ENCODE results near the gene LMAN2L.

Gene LMAN2L

DNA sequence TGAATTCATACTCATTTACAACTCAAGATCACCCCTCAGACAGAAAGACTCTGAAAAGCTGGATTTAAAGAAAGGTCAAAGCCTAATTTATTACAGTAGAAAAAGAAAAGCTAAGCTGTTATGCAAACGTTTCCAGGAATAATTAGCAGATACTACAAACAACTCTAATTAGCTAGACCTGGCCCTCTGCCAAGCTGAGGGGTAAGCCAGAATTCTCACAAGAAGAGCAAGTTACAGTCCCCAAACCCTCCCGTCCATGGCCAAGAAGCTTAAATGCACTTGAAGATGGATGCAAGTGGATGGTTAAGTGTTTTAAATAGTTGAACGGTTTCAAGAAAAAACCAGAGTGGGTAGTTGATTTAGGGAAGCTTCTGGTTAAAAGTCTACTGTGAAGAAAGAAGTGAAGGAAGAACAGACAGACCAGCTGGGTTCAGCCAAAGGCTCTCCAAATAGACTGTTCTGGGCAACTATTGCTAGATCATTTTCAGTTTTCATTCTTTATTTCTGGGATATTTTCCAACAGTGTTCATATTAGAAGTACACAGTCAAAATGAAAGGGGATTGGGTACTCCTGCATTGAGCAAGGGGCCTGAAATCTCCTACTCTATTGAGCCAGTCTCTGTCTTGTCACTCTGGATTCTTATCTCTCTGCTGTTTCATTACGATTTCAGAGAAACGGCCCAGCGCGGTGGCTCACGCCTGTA, 4.8 kb downstream of the LMAN2L start:
- Histone ChIP-seq H3K36me3 (ENCODE audit: control insufficient read depth in 2 of 2, insufficient read depth in 2 of 2, low read length in 2 of 2) (peaks cover 25 to 32% of the 10 kb centered on the region in 2 donors), H3K4me1 (ENCODE audit: control insufficient read depth, insufficient read depth, low read length) (peaks cover 7% of the 10 kb centered on the region), H3K9ac (ENCODE audit: low read length in 2 of 2) (no peak overlapping the region)

DNA sequence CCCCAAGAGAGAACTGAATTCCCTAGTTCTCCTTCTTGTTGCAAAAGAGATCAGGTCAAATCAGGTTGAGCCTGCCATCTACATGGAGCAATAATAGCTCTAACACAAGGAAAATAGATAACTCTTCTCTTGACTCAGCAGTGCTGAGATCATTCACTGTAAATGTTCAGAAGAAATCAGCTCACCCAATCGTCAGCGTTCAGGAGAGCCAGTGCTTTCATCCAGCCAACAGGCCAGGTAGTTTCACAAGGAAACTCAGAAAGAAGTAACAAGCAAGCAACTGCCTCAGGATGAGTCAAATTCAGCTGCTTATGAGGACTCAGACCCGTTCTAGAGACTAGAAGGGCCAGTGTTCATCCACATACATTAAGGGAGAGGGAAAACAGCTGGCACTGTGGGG, 5.9 kb downstream of the LMAN2L start:
- Histone ChIP-seq H3K4me3 (ENCODE audit: low read length in 2 of 2) (no peak overlapping the region), H3K9ac (ENCODE audit: low read length in 2 of 2) (no peak overlapping the region), H3K27ac (ENCODE audit: low read length) (no peak overlapping the region), H3K36me3 (ENCODE audit: control insufficient read depth in 2 of 2, insufficient read depth in 2 of 2, low read length in 2 of 2) (peaks cover 28 to 33% of the 10 kb centered on the region in 2 donors), H3K27me3 (ENCODE audit: control insufficient read depth in 1 of 2, insufficient read depth in 2 of 2, low read length in 2 of 2) (no peaks in the 10 kb centered on the region), H3K9me3 (ENCODE audit: control insufficient read depth in 2 of 2, low read length in 2 of 2) (no peaks in the 10 kb centered on the region), H3K4me1 (ENCODE audit: control insufficient read depth, insufficient read depth, low read length) (peaks cover under 1% of the 10 kb centered on the region)

More for the DNA sequence above, 4.8 kb downstream of the LMAN2L start:
- no peak overlapping the region for H3K27ac ChIP-seq (ENCODE audit: low read length)
- H3K27me3 ChIP-seq (ENCODE audit: control insufficient read depth in 1 of 2, insufficient read depth in 2 of 2, low read length in 2 of 2) = no peaks in the 10 kb centered on the region
- no peak overlapping the region for H3K4me3 ChIP-seq (ENCODE audit: low read length in 2 of 2)
- no peaks in the 10 kb centered on the region for H3K9me3 ChIP-seq (ENCODE audit: control insufficient read depth in 2 of 2, low read length in 2 of 2)

DNA sequence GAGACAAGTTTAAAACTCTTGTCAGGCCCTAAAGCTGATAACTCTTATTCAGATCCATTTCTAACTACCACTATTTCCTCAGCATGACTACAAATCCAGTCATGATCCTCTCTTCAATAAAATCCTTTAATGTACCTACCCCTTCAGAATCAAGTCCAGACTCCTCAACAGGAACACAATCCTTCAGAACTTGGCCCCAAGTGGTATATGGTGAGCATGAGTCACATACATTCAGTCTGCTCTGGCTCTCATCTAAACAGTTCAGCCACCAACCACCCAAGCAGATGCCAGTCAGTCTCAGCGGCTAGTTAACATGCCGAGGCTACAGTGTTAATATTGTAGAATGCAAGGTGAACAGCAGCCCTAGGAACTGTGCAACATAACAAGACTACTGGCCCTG, 9.7 kb downstream of the LMAN2L start:
- Histone ChIP-seq H3K36me3 (ENCODE audit: control insufficient read depth in 2 of 2, insufficient read depth in 2 of 2, low read length in 2 of 2) (peaks cover 34 to 40% of the 10 kb centered on the region in 2 donors), H3K4me3 (ENCODE audit: low read length in 2 of 2) (no peak overlapping the region), H3K9ac (ENCODE audit: low read length in 2 of 2) (no peak overlapping the region), H3K27me3 (ENCODE audit: control insufficient read depth in 1 of 2, insufficient read depth in 2 of 2, low read length in 2 of 2) (no peaks in the 10 kb centered on the region), H3K27ac (ENCODE audit: low read length) (no peak overlapping the region), H3K4me1 (ENCODE audit: control insufficient read depth, insufficient read depth, low read length) (no peaks in the 10 kb centered on the region), H3K9me3 (ENCODE audit: control insufficient read depth in 2 of 2, low read length in 2 of 2) (no peaks in the 10 kb centered on the region)

DNA sequence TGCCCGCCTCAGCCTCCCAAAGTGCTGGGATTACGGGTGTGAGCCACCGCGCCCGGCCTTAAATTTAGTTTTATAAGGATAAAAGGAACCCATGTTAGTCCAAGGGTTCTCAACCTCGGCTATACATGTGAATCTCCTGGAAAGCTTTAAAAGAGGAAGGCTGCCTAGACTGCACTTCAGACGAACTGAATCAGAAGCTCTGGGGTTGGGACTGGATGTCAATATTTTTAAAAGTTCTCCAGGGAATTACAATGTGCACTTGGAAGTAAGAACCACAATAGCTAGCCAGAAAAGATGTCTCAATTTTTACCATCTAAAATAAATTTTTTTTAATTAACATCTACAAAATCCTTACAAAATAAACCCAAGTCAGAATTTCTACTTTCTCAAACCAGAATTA, 10.1 kb downstream of the LMAN2L start:
- H3K4me3 ChIP-seq (ENCODE audit: low read length in 2 of 2) = no peak overlapping the region
- no peaks in the 10 kb centered on the region for H3K27me3 ChIP-seq (ENCODE audit: control insufficient read depth in 1 of 2, insufficient read depth in 2 of 2, low read length in 2 of 2)
- H3K9ac ChIP-seq (ENCODE audit: low read length in 2 of 2) = no peak overlapping the region
- H3K27ac ChIP-seq (ENCODE audit: low read length) = no peak overlapping the region
- no peaks in the 10 kb centered on the region for H3K9me3 ChIP-seq (ENCODE audit: control insufficient read depth in 2 of 2, low read length in 2 of 2)
- H3K4me1 ChIP-seq (ENCODE audit: control insufficient read depth, insufficient read depth, low read length) = no peaks in the 10 kb centered on the region
- peaks cover 34 to 40% of the 10 kb centered on the region in 2 donors for H3K36me3 ChIP-seq (ENCODE audit: control insufficient read depth in 2 of 2, insufficient read depth in 2 of 2, low read length in 2 of 2)

DNA sequence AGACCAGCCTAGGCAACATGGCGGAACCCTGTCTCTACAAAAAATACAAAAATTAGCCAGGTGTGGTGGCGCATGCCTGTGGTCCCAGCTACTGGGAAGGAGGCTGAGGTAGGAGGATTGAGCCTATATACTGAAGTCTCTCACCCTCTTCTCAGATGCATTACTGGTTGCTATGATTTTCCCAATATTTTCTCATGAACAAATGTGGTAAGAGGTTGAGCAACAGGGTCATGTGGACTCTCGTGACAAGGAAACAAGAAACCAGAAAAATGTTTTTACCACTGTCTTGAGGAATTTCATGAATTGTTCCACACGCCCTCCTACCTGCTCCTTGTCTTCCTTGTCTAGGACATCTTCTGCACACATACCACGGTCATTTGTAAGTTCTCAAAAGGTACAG, 12.4 kb downstream of the LMAN2L start:
- no peaks in the 10 kb centered on the region for H3K27me3 ChIP-seq (ENCODE audit: control insufficient read depth in 1 of 2, insufficient read depth in 2 of 2, low read length in 2 of 2)
- H3K36me3 ChIP-seq (ENCODE audit: control insufficient read depth in 2 of 2, insufficient read depth in 2 of 2, low read length in 2 of 2) = peaks cover 23 to 30% of the 10 kb centered on the region in 2 donors
- no peak overlapping the region for H3K27ac ChIP-seq (ENCODE audit: low read length)
- no peak overlapping the region for H3K9ac ChIP-seq (ENCODE audit: low read length in 2 of 2)
- no peak overlapping the region for H3K4me3 ChIP-seq (ENCODE audit: low read length in 2 of 2)
- H3K9me3 ChIP-seq (ENCODE audit: control insufficient read depth in 2 of 2, low read length in 2 of 2) = no peaks in the 10 kb centered on the region
- no peaks in the 10 kb centered on the region for H3K4me1 ChIP-seq (ENCODE audit: control insufficient read depth, insufficient read depth, low read length)

DNA sequence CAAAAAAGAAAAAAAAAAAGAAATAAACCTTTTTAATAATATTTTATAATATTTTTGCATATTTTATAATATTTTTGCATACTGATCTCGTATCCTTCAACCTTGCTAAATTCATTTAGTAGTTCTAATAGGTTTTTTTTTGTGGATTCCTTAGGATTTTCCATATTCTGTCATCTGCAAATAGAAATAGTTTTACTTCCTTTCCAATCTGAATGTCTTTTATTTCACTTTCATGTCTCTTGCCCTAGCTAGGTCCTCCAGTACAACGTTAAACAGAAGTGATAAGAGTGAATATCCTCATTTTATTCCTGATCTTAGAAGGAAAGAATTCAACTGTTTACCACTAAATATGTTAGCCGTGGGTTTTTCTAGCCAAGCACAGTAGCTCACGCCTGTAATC, 13.7 kb downstream of the LMAN2L start:
- no peaks in the 10 kb centered on the region for H3K9me3 ChIP-seq (ENCODE audit: control insufficient read depth in 2 of 2, low read length in 2 of 2)
- H3K9ac ChIP-seq (ENCODE audit: low read length in 2 of 2) = no peak overlapping the region
- H3K36me3 ChIP-seq (ENCODE audit: control insufficient read depth in 2 of 2, insufficient read depth in 2 of 2, low read length in 2 of 2) = peaks cover 20 to 28% of the 10 kb centered on the region in 2 donors
- no peak overlapping the region for H3K4me3 ChIP-seq (ENCODE audit: low read length in 2 of 2)
- no peaks in the 10 kb centered on the region for H3K27me3 ChIP-seq (ENCODE audit: control insufficient read depth in 1 of 2, insufficient read depth in 2 of 2, low read length in 2 of 2)
- H3K27ac ChIP-seq (ENCODE audit: low read length) = no peak overlapping the region
- no peaks in the 10 kb centered on the region for H3K4me1 ChIP-seq (ENCODE audit: control insufficient read depth, insufficient read depth, low read length)

DNA sequence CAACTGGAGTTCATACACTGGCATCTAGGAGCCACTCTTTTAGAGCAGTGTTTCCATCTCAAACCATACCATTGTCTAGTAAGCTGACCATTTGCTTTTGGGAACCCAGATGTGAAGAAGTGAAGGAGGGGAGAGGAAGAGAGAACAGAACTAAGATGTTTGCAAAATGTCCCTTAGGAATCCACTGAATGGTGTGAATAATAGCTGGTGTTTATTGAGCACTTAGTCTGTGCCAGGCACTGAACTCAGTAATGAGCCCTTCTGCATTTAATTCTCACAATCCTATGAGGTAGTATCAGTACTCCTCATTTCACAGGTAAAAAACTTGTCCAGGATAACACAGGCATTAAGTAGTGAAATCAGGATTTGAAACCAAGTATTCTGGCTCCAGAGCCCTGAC, 23.5 kb downstream of the LMAN2L start:
- H3K36me3 ChIP-seq (ENCODE audit: control insufficient read depth in 2 of 2, insufficient read depth in 2 of 2, low read length in 2 of 2) = peaks cover 12 to 14% of the 10 kb centered on the region in 2 donors
- H3K27me3 ChIP-seq (ENCODE audit: control insufficient read depth in 1 of 2, insufficient read depth in 2 of 2, low read length in 2 of 2) = no peaks in the 10 kb centered on the region
- H3K9me3 ChIP-seq (ENCODE audit: control insufficient read depth in 2 of 2, low read length in 2 of 2) = no peaks in the 10 kb centered on the region
- no peak overlapping the region for H3K27ac ChIP-seq (ENCODE audit: low read length)
- no peak overlapping the region for H3K4me3 ChIP-seq (ENCODE audit: low read length in 2 of 2)
- H3K9ac ChIP-seq (ENCODE audit: low read length in 2 of 2) = no peak overlapping the region
- H3K4me1 ChIP-seq (ENCODE audit: control insufficient read depth, insufficient read depth, low read length) = no peaks in the 10 kb centered on the region

DNA sequence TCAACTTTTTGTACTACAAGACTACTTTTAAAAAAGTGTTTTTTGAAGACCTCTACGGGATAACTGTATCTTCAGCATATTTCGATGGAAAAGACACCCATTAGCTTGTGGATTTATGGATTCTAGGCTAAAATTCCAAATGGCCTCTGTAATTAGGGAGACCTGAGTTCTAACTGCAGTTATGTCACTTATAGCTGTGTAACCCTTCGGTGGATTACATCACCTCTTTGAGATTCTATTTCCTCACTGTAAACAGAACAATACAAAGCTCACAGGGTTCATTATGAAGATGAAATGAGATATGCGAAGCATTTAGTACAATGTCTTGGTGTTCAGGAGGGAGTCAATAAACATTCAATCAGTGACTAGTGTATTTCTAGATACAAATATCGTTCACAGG, 24.2 kb downstream of the LMAN2L start:
- Histone ChIP-seq H3K4me3 (ENCODE audit: low read length in 2 of 2) (no peak overlapping the region), H3K9me3 (ENCODE audit: control insufficient read depth in 2 of 2, low read length in 2 of 2) (no peaks in the 10 kb centered on the region), H3K27ac (ENCODE audit: low read length) (no peak overlapping the region), H3K4me1 (ENCODE audit: control insufficient read depth, insufficient read depth, low read length) (no peaks in the 10 kb centered on the region), H3K9ac (ENCODE audit: low read length in 2 of 2) (no peak overlapping the region), H3K36me3 (ENCODE audit: control insufficient read depth in 2 of 2, insufficient read depth in 2 of 2, low read length in 2 of 2) (peaks cover 19 to 21% of the 10 kb centered on the region in 2 donors), H3K27me3 (ENCODE audit: control insufficient read depth in 1 of 2, insufficient read depth in 2 of 2, low read length in 2 of 2) (no peaks in the 10 kb centered on the region)

DNA sequence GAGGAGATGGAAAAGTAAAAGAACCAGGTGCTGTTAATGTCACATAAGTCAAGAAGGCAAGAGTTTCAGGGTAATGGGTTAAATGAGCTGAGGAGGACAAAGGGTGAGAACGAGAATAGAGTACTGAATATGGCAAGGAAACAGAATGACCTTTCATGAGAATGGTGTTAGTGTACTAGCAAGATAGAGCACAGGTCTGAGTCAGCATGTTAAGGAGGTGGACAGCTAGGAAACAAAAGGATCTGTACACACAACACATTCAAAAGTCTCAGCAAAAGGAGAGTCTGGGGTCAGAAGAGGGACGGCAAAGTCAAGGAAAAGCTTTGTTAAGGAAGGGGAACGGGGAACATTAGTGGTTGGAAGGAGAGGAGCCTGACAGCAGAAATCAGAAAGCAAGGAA, 28.9 kb downstream of the LMAN2L start:
- no peaks in the 10 kb centered on the region for H3K27me3 ChIP-seq (ENCODE audit: control insufficient read depth in 1 of 2, insufficient read depth in 2 of 2, low read length in 2 of 2)
- H3K4me3 ChIP-seq (ENCODE audit: low read length in 2 of 2) = no peak overlapping the region
- no peaks in the 10 kb centered on the region for H3K9me3 ChIP-seq (ENCODE audit: control insufficient read depth in 2 of 2, low read length in 2 of 2)
- peaks cover 51 to 55% of the 10 kb centered on the region in 2 donors for H3K36me3 ChIP-seq (ENCODE audit: control insufficient read depth in 2 of 2, insufficient read depth in 2 of 2, low read length in 2 of 2)
- H3K9ac ChIP-seq (ENCODE audit: low read length in 2 of 2) = no peak overlapping the region
- no peak overlapping the region for H3K27ac ChIP-seq (ENCODE audit: low read length)
- peaks cover 3% of the 10 kb centered on the region for H3K4me1 ChIP-seq (ENCODE audit: control insufficient read depth, insufficient read depth, low read length)

DNA sequence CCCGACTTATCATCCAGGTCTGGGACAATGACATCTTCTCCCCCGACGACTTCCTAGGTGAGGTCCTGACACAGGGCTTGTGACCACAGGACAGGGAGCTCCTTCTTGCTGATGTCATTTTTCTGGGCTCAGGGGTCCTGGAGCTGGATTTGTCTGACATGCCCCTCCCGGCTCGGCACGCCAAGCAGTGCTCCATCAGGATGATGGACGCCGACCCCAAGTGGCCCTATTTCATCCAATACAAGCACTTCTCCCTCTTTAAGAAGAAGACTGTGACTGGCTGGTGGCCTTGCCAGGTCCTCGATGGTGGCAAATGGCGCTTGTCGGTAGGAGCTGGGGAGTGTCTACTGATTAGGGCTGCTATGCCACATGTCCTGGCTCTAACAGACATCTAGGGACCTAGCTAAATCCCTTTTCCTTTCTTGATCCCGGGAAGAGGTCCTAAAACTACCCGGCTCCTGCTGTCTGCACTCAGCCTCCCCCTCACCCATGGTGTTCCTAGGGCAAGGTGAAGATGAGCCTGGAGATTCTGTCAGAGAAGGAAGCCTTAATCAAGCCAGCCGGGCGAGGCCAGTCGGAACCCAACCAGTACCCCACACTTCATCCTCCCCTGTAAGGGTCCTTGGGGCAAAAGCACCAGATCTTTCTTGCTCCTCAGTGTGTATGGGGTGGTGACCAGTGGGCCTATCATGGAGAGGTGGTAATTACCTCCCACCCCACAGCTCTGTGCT, 36.7 kb downstream of the LMAN2L start:
- Histone ChIP-seq H3K9ac (ENCODE audit: low read length in 2 of 2) (no peak overlapping the region), H3K27ac (ENCODE audit: low read length) (no peak overlapping the region), H3K27me3 (ENCODE audit: control insufficient read depth in 1 of 2, insufficient read depth in 2 of 2, low read length in 2 of 2) (no peaks in the 10 kb centered on the region), H3K4me3 (ENCODE audit: low read length in 2 of 2) (no peak overlapping the region), H3K9me3 (ENCODE audit: control insufficient read depth in 2 of 2, low read length in 2 of 2) (no peaks in the 10 kb centered on the region), H3K36me3 (ENCODE audit: control insufficient read depth in 2 of 2, insufficient read depth in 2 of 2, low read length in 2 of 2) (peaks cover 28 to 45% of the 10 kb centered on the region in 2 donors), H3K4me1 (ENCODE audit: control insufficient read depth, insufficient read depth, low read length) (peaks cover 3% of the 10 kb centered on the region)
